GM06990 (cell line): ENCODE data around the gene ASXL2.

Experiments
- DNase-seq: peaks from one replicate; pipeline ENCODE4 v3.0.0-alpha.2; 2011; ENCODE audit not compliant: insufficient read length; ENCODE audit errors: extremely low read depth
- H3K27me3 ChIP-seq: replicated peaks from 2 replicates; pipeline ENCODE4 v1.6.0; 2011; ENCODE audit warnings: low read length; ENCODE audit not compliant: control insufficient read depth, insufficient read depth
- H3K36me3 ChIP-seq: 2 replicates; pipeline ENCODE4 v1.5.1; 2011; ENCODE audit warnings: low read length; ENCODE audit not compliant: control insufficient read depth, insufficient read depth
- H3K4me3 ChIP-seq: replicated peaks from 2 replicates; pipeline ENCODE4 v1.5.1; 2011; ENCODE audit warnings: low read depth, mild to moderate bottlenecking, control low read depth, low read length
- TF ChIP-seq, protein P1 (sequence below): IDR thresholded peaks from 2 replicates; pipeline ENCODE4 v1.5.1; 2011; ENCODE audit warnings: low read length, control low read depth, mild to moderate bottlenecking, inconsistent platforms; ENCODE audit not compliant: insufficient read depth, poor library complexity, severe bottlenecking

Gene ASXL2

DNA sequence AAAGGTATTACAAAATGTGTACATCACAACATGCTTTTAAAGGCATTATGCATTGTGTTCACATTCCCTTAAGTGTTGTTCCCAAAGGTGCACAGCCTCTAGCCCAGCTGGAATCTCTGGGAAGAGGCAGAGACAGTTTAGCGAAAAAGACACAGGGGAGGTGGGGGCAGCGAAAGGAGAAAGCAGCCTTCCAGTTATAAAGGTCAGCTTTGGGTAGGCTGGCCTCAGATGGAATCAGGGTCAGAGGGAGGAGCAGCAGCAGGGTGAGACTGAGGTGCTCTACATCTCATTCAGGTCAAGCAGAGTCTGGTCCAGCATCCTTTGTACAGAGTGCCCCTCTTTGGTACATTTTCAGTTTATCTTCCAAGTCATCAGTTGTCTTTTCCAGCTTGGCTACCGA, 68.6 kb downstream of the ASXL2 start:
- Histone ChIP-seq H3K27me3 (no peaks in the 10 kb centered on the region), H3K36me3 (no peaks in the 10 kb centered on the region), H3K4me3 (no peak overlapping the region)
- no peak for DNase-seq
- TF ChIP-seq, protein P1, sequence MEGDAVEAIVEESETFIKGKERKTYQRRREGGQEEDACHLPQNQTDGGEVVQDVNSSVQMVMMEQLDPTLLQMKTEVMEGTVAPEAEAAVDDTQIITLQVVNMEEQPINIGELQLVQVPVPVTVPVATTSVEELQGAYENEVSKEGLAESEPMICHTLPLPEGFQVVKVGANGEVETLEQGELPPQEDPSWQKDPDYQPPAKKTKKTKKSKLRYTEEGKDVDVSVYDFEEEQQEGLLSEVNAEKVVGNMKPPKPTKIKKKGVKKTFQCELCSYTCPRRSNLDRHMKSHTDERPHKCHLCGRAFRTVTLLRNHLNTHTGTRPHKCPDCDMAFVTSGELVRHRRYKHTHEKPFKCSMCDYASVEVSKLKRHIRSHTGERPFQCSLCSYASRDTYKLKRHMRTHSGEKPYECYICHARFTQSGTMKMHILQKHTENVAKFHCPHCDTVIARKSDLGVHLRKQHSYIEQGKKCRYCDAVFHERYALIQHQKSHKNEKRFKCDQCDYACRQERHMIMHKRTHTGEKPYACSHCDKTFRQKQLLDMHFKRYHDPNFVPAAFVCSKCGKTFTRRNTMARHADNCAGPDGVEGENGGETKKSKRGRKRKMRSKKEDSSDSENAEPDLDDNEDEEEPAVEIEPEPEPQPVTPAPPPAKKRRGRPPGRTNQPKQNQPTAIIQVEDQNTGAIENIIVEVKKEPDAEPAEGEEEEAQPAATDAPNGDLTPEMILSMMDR = no peak

DNA sequence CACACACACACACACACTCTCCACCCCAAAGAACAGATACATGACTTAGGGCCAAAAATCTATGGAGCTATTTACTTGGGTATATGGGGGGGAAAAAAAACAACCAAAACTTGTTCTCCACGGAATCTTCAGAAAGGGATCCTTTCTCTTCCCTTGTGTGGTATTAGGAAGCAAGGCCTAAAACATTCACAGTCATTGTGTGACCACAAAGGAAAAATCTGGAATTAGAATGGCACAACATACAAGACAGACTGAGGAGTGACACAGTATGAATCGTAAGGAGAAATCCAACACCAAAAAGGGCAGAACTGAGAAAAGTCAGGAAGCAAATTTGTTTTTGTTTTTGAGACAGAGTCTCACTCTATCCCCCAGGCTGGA, 70.3 kb downstream of the ASXL2 start:
- Histone ChIP-seq H3K27me3 (no peaks in the 10 kb centered on the region), H3K4me3 (no peak overlapping the region), H3K36me3 (peaks cover 2% of the 10 kb centered on the region; the same call in 1 of the 2 replicates)
- no peak for DNase-seq
- TF ChIP-seq, protein P1 = no peak

DNA sequence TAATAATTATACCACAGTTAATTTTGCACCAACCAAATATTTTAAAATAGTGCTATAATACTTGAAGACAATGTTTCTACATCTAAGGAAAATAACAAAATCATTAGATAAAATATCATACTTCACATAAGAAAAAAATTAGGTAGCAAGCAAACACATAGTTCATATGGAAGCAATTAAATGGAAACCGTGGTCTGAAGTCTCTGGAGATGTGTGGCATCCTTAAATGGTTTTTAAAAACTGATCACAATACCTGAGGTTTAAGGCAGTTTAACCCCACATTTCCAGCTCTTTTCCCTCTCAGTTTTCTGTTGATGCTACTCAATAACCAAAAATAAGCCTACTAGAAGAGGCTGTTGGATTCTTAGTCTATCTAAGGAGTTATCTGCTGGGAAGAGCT, 71.3 kb downstream of the ASXL2 start:
- DNase-seq = no peak
- H3K36me3 ChIP-seq = peaks cover 2% of the 10 kb centered on the region; the same call in 1 of the 2 replicates
- TF ChIP-seq, protein P1 = no peak
- H3K27me3 ChIP-seq = no peaks in the 10 kb centered on the region
- H3K4me3 ChIP-seq = no peak overlapping the region

DNA sequence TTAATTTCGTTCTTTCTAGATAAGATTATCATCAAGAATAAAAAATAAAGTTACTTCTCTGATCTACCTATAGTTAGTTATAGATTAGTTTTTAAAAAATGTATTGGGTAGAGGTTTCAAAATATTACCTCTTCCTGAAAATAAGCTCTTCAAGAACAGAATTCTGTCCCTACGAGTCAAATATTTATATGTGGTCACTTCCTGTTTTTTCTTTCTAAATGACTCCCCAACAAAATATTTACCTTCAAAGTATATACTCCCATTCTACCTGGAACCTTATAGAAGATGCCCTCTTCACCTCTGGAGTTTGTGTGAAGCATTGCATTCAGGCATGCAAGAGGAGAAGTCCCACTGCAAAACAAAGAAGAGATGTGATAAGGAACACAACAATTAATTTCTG, 72.3 kb downstream of the ASXL2 start:
- H3K27me3 ChIP-seq = no peaks in the 10 kb centered on the region
- H3K4me3 ChIP-seq = no peak overlapping the region
- H3K36me3 ChIP-seq = peaks cover 2% of the 10 kb centered on the region; the same call in 1 of the 2 replicates
- TF ChIP-seq, protein P1 = no peak
- DNase-seq = no peak

DNA sequence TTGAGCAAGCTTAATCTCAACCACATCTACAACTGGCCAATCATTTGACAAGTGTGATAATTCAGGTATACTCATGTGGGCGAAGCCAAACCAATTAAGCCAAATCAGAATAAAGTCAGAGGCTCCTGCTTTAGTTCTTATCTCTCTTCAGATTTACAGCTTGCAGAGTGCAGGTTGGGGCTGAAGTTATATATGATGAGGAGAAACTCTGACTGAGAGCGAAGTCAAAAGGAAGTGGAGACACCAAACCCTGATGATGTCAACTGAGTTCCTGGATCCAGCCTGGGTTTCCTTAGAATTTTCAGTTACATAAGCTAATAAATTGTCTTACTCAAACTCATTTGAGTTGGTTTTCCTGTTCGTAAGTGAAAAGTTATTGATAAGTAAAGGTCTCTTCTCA, 73.9 kb downstream of the ASXL2 start:
- H3K27me3 ChIP-seq = no peaks in the 10 kb centered on the region
- TF ChIP-seq, protein P1 = no peak
- no peak overlapping the region for H3K4me3 ChIP-seq
- peaks cover 2% of the 10 kb centered on the region; the same call in 1 of the 2 replicates for H3K36me3 ChIP-seq
- DNase-seq = no peak

DNA sequence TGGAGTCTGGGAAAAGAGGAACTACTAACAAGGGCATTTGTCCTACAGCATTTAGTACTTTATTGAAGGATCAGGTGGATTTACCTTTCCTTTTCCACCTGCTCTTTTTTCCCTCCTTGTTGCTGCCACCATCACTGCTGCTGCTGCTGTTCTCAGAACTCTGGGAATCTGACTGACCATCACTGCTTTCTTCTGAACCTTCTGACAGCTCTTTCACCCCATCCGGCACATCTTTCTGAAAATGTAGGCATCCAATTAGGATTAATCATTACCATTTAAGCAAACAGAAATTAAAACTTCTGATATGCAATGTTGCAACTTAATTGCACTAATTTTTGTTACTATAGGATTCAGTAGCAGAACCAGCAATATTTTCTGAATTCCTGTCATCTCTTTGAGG, 79.0 kb downstream of the ASXL2 start:
- Histone ChIP-seq H3K27me3 (no peaks in the 10 kb centered on the region), H3K4me3 (no peak overlapping the region), H3K36me3 (peaks cover under 1% of the 10 kb centered on the region; the same call in 1 of the 2 replicates)
- TF ChIP-seq, protein P1 = no peak
- no peak for DNase-seq
